ENCODE data around the gene MIGA2.

The MIGA2 gene

DNA sequence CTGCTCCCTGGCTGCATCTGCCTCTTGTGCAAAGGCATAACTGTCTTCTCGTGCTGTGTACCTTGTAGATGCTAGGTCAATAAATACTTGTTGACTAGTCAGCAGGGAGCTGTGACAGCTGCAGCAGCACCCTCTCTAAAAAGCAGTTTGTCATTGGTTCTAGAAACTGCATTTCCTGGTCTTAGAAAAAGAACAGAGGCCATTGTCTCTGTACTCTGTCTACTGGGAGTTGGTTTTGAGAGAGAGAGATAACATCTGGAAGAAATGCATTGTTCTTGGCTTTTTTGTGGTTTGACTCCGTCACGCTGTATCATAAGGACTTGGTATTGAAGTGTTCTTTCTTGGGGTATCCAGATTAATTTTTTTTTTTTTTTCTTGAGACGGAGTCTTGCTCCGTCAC, 40.6 kb upstream of the MIGA2 start:
- TF ChIP-seq POLR2AphosphoS5 (IDR thresholded peaks at IDR 0.05; ENCODE audit: low read depth, low read length): no peak
- TF ChIP-seq, protein P1, sequence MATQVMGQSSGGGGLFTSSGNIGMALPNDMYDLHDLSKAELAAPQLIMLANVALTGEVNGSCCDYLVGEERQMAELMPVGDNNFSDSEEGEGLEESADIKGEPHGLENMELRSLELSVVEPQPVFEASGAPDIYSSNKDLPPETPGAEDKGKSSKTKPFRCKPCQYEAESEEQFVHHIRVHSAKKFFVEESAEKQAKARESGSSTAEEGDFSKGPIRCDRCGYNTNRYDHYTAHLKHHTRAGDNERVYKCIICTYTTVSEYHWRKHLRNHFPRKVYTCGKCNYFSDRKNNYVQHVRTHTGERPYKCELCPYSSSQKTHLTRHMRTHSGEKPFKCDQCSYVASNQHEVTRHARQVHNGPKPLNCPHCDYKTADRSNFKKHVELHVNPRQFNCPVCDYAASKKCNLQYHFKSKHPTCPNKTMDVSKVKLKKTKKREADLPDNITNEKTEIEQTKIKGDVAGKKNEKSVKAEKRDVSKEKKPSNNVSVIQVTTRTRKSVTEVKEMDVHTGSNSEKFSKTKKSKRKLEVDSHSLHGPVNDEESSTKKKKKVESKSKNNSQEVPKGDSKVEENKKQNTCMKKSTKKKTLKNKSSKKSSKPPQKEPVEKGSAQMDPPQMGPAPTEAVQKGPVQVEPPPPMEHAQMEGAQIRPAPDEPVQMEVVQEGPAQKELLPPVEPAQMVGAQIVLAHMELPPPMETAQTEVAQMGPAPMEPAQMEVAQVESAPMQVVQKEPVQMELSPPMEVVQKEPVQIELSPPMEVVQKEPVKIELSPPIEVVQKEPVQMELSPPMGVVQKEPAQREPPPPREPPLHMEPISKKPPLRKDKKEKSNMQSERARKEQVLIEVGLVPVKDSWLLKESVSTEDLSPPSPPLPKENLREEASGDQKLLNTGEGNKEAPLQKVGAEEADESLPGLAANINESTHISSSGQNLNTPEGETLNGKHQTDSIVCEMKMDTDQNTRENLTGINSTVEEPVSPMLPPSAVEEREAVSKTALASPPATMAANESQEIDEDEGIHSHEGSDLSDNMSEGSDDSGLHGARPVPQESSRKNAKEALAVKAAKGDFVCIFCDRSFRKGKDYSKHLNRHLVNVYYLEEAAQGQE (IDR thresholded peaks at IDR 0.05; ENCODE audit: insufficient read depth in 1 of 2, low read depth in 2 of 2, low read length in 2 of 2): no peak
- TF ChIP-seq SIN3A (IDR thresholded peaks at IDR 0.05; ENCODE audit: borderline replicate concordance, insufficient read depth, low read length): no peak
- no peak for TF ChIP-seq FOXP2 (optimal IDR thresholded peaks at IDR 0.05; ENCODE audit: borderline replicate concordance, extremely low read depth, extremely low read length, insufficient read depth)
- TF ChIP-seq TAF1 (IDR thresholded peaks at IDR 0.05; ENCODE audit: borderline replicate concordance, insufficient read depth, low read length): no peak

DNA sequence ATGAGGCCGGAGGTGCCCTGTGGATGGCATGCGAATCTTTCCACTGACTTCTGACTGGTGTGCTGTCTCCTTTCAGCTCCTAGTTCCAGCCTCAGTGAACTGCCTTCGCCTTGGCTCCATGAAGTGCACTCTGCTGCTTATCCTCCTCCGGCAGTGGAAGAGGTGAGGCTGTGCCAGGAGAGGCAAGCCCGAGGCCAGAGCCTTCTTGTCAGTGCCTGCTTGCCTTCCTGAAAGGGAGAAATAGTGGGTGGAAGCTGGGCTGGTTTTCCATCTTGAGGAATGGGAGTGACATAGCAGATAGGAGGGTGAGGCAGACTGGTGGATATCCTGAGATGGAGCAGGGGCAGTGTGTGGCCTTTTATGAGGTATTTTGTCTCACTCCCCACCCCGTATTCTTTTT, 38.0 kb upstream of the MIGA2 start:
- TF ChIP-seq, protein P1 (IDR thresholded peaks at IDR 0.05; ENCODE audit: insufficient read depth in 1 of 2, low read depth in 2 of 2, low read length in 2 of 2): no peak
- TF ChIP-seq FOXP2 (optimal IDR thresholded peaks at IDR 0.05; ENCODE audit: borderline replicate concordance, extremely low read depth, extremely low read length, insufficient read depth) (no peak), TAF1 (IDR thresholded peaks at IDR 0.05; ENCODE audit: borderline replicate concordance, insufficient read depth, low read length) (no peak)

DNA sequence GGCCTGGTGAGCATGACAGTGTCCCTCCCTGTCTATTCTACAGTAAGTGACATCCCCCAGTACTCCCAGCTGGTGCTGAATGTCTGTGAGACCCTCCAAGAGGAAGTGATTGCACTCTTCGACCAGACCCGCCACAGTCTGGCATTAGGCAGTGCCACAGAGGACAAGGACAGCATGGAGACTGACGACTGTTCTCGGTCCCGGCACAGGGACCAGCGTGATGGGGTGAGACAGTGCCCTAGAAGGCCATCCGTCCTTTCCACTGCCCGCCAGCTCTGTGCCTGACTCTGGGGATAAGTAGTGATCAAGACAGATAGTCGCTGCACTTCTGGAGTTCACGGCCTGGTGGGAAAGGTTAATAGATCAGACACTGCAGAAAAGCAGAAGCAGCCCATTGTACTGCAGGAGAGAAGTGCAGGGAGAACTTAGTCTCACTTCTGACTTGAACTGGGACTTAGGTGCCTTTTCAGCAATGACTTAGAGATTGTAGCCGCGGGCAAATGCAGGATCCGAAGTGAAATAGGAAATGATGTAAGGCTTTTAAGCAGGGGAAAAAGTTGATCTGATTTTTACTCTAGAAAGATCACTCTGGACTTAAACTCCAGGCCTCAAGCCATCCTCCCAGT, 36.7 kb upstream of the MIGA2 start:
- TF ChIP-seq TAF1 (IDR thresholded peaks at IDR 0.05; ENCODE audit: borderline replicate concordance, insufficient read depth, low read length) (no peak), POLR2AphosphoS5 (IDR thresholded peaks at IDR 0.05; ENCODE audit: low read depth, low read length) (no peak), SIN3A (IDR thresholded peaks at IDR 0.05; ENCODE audit: borderline replicate concordance, insufficient read depth, low read length) (no peak), FOXP2 (optimal IDR thresholded peaks at IDR 0.05; ENCODE audit: borderline replicate concordance, extremely low read depth, extremely low read length, insufficient read depth) (no peak)
- TF ChIP-seq, protein P1 (IDR thresholded peaks at IDR 0.05; ENCODE audit: insufficient read depth in 1 of 2, low read depth in 2 of 2, low read length in 2 of 2): no peak

DNA sequence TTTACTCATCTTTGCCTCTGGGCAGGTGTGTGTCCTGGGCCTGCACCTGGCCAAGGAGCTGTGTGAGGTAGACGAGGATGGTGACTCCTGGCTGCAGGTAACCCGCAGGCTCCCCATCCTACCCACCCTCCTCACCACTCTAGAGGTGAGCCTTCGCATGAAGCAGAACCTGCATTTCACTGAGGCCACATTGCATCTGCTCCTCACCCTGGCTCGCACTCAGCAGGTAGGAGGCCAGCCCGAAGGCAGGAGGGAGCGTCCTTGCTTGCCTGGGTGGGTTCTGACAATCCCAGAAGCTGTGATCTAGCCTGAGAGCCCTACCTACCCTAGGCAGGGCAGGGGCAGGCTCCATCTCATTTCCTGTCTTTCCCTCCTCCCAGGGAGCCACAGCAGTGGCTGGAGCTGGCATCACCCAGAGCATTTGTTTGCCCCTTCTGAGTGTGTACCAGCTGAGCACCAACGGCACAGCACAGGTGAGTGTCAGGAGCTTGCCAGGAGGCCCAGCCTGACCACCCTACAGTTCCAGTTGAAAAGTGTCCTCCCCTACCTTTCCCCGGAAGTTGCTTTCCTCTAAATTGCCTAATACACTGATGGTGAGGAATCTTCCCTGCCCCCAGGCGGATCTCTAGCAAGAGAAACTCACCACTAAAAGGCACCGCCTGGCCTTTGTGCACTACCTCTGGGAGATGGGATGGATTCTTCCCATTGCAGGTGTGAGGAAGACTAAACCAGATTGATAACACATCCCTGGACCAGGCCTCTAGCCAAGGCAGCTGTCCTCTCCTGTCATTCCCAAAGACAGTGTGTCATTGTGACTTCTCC, 34.7 kb upstream of the MIGA2 start:
- no peak for TF ChIP-seq FOXP2 (optimal IDR thresholded peaks at IDR 0.05; ENCODE audit: borderline replicate concordance, extremely low read depth, extremely low read length, insufficient read depth)
- no peak for TF ChIP-seq SIN3A (IDR thresholded peaks at IDR 0.05; ENCODE audit: borderline replicate concordance, insufficient read depth, low read length)

DNA sequence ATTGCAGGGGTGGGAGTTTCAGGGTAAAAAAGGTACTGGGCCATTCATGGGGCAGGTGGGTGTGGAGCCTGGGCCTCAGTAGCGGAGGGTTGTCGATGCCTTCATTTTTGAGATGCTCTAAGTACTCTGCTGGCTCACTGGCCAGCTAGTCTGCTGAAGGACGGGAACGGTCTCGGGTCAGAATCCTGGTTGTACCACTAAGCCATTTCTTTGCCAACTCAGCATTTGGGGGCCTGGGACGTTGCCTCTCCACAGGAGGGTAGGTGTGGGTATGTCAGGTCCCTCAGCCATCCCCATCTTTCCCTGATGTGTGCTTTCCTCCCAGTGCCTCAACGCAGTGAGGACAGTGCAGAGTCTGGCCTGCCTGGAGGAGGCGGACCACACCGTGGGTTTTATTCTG, 33.4 kb upstream of the MIGA2 start:
- TF ChIP-seq, protein P1 (IDR thresholded peaks at IDR 0.05; ENCODE audit: insufficient read depth in 1 of 2, low read depth in 2 of 2, low read length in 2 of 2): no peak
- TF ChIP-seq TAF1 (IDR thresholded peaks at IDR 0.05; ENCODE audit: borderline replicate concordance, insufficient read depth, low read length): no peak
- TF ChIP-seq POLR2AphosphoS5 (IDR thresholded peaks at IDR 0.05; ENCODE audit: low read depth, low read length): no peak
- TF ChIP-seq SIN3A (IDR thresholded peaks at IDR 0.05; ENCODE audit: borderline replicate concordance, insufficient read depth, low read length): no peak
- no peak for TF ChIP-seq FOXP2 (optimal IDR thresholded peaks at IDR 0.05; ENCODE audit: borderline replicate concordance, extremely low read depth, extremely low read length, insufficient read depth)

All from PFSK-1 (cell line).